IPS-18a (cell line): Measurements from ENCODE around the gene ANGPTL1.

Experiments
- H3K27ac ChIP-seq: one replicate; pipeline ENCODE4 v1.5.1; 2013; ENCODE audit warnings: low read length
- H3K27me3 ChIP-seq: one replicate; pipeline ENCODE4 v1.6.1; 2013; ENCODE audit warnings: mild to moderate bottlenecking, low read length; ENCODE audit not compliant: control insufficient read depth, insufficient read depth
- H3K36me3 ChIP-seq: one replicate; pipeline ENCODE4 v1.6.1; 2013; ENCODE audit warnings: low read depth, low read length; ENCODE audit not compliant: control insufficient read depth
- H3K4me1 ChIP-seq: one replicate; pipeline ENCODE4 v1.6.1; 2013; ENCODE audit warnings: low read depth, low read length; ENCODE audit not compliant: control insufficient read depth
- H3K4me3 ChIP-seq: one replicate; pipeline ENCODE4 v1.5.1; 2013; ENCODE audit warnings: low read length
- H3K9ac ChIP-seq: one replicate; pipeline ENCODE4 v1.6.1; 2013; ENCODE audit warnings: mild to moderate bottlenecking, low read length, moderate library complexity
- H3K9me3 ChIP-seq: one replicate; pipeline ENCODE4 v1.6.1; 2013; ENCODE audit warnings: low read depth, low read length; ENCODE audit not compliant: control insufficient read depth

ANGPTL1 gene

GRCh38 chr1:178886551-178886950 lies 15.7 kb upstream of the ANGPTL1 start:
- no peak overlapping the region for H3K9ac ChIP-seq
- H3K4me3 ChIP-seq: no peak overlapping the region
- H3K4me1 ChIP-seq: no peaks in the 10 kb centered on the region
- H3K27me3 ChIP-seq: no peaks in the 10 kb centered on the region
- no peaks in the 10 kb centered on the region for H3K9me3 ChIP-seq
- H3K36me3 ChIP-seq: peaks cover 24% of the 10 kb centered on the region
- H3K27ac ChIP-seq: no peak overlapping the region

DNA sequence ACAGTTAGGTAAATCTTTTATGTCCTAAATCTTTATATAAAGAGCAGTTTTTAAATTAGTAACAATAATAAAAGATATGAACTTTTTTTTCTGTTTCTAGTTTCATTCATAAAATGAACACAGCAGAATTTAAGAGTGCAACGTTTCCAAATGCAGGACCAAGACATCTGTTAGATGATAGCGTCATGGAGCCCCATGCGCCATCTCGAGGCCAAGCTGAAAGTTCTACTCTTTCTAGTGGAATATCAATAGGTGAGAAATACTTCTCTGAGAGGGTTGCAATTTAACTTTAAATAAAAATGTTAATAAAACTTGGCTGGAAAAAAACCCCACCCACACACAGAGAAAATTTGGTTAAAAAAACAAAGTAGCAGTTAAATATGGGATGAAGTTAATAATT lies 15.0 kb upstream of the ANGPTL1 start:
- Histone ChIP-seq H3K4me3 (no peak overlapping the region), H3K36me3 (peaks cover 20% of the 10 kb centered on the region), H3K9ac (no peak overlapping the region), H3K4me1 (no peaks in the 10 kb centered on the region), H3K27ac (no peak overlapping the region), H3K27me3 (no peaks in the 10 kb centered on the region), H3K9me3 (no peaks in the 10 kb centered on the region)

GRCh38 chr1:178881950-178882349 lies 11.1 kb upstream of the ANGPTL1 start:
- peaks cover 11% of the 10 kb centered on the region for H3K36me3 ChIP-seq
- no peaks in the 10 kb centered on the region for H3K9me3 ChIP-seq
- H3K27ac ChIP-seq: no peak overlapping the region
- H3K27me3 ChIP-seq: no peaks in the 10 kb centered on the region
- no peak overlapping the region for H3K9ac ChIP-seq
- no peaks in the 10 kb centered on the region for H3K4me1 ChIP-seq
- H3K4me3 ChIP-seq: no peak overlapping the region

DNA sequence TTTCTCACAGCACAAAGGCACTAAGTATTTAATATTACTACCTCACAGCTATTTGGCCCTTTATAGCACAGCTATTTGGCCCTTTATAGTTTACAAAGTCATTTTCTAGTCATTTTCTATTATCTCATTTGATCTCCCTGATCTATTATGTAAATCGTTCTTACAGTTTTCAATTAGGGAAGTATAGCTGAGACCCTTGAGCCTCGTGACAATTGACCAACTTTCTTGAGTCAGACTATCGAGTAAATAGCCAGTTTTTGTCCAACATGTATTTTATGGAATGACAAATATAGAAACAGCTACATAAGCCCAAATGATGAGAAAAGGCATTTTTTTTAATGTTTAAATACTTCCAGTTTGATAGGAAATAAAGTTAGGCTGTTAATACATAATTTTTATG lies 7.0 kb upstream of the ANGPTL1 start:
- H3K9ac ChIP-seq: no peak overlapping the region
- no peaks in the 10 kb centered on the region for H3K36me3 ChIP-seq
- H3K4me1 ChIP-seq: no peaks in the 10 kb centered on the region
- no peaks in the 10 kb centered on the region for H3K27me3 ChIP-seq
- no peak overlapping the region for H3K4me3 ChIP-seq
- H3K27ac ChIP-seq: no peak overlapping the region
- H3K9me3 ChIP-seq: no peaks in the 10 kb centered on the region

DNA sequence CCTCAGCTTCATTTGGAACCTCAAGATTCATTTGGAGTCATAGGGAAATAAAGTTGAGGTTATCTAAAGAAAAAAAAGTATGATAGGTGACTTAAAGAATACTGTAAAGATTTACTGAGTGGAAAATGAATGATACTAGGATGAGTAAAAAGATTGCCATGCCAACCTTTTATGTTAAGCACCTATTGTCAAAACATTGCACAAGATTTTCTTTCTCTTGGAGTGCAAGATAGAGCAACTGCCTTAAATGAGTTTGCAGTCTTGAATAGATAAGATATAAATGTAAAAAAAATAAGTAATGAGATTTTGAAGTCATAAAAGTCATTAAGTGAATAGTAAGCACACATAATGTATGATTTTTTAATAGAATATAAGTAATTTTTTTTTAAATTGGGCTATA lies 5.1 kb upstream of the ANGPTL1 start:
- no peak overlapping the region for H3K27ac ChIP-seq
- peaks cover 4% of the 10 kb centered on the region for H3K4me1 ChIP-seq
- H3K36me3 ChIP-seq: no peaks in the 10 kb centered on the region
- H3K9ac ChIP-seq: no peak overlapping the region
- no peaks in the 10 kb centered on the region for H3K9me3 ChIP-seq
- H3K4me3 ChIP-seq: no peak overlapping the region
- H3K27me3 ChIP-seq: no peaks in the 10 kb centered on the region

- H3K9me3 ChIP-seq: no peaks in the 10 kb centered on the region
- no peak overlapping the region for H3K4me3 ChIP-seq
- H3K27ac ChIP-seq: no peak overlapping the region
- H3K27me3 ChIP-seq: no peaks in the 10 kb centered on the region
- no peaks in the 10 kb centered on the region for H3K36me3 ChIP-seq
- no peak overlapping the region for H3K9ac ChIP-seq
- H3K4me1 ChIP-seq: peaks cover 11% of the 10 kb centered on the region
Measured at GRCh38 chr1:178874966-178875365, 4.1 kb upstream of the ANGPTL1 start.

DNA sequence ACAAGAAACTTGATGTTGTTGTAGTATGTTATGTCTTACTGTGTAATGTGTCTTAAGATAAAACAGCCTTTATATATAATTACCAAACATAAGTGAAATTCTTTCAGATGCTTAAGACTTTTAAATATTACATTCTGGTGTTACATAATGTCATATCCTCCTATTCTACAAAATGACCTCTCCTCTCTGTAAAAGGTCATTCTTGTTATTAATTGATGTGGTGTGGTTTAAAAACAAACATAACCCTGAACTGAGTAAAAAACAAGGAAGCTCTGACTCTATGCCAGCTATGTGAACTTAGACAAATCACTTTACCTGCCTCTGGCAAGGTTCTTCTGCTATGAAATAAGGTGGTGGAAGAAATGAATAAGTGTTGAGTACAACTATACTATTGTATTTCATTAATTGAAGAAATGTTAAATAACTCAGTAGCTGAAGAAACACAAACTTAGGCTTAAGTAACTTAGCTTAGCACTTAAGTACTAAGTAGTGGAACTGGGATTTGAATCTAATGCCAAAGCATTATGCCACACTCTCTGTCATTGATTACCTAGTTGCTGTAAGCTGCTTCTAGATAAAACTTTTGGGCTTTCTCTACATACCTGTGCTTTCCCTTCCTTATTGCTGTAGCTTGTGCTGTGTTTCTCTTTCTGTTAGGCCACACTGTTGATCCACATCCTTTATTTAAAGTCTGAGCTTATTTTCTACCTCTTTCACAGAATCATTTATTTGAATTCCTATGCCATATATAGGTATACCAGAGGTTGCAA lies 859 bp upstream of the ANGPTL1 start:
- H3K4me1 ChIP-seq: peaks cover 28% of the 10 kb centered on the region
- no peaks in the 10 kb centered on the region for H3K9me3 ChIP-seq
- peak overlapping the region; percentile 15 for H3K27ac ChIP-seq

GRCh38 chr1:178870221-178870620 lies 656 bp downstream of the ANGPTL1 start:
- Histone ChIP-seq H3K27me3 (no peaks in the 10 kb centered on the region), H3K4me1 (peaks cover 28% of the 10 kb centered on the region), H3K9me3 (no peaks in the 10 kb centered on the region), H3K36me3 (no peaks in the 10 kb centered on the region), H3K27ac (no peak overlapping the region), H3K4me3 (no peak overlapping the region), H3K9ac (no peak overlapping the region)

More for the DNA sequence above, 859 bp upstream of the ANGPTL1 start:
- H3K36me3 ChIP-seq: no peaks in the 10 kb centered on the region
- H3K27me3 ChIP-seq: no peaks in the 10 kb centered on the region
- no peak overlapping the region for H3K4me3 ChIP-seq
- H3K9ac ChIP-seq: no peak overlapping the region

DNA sequence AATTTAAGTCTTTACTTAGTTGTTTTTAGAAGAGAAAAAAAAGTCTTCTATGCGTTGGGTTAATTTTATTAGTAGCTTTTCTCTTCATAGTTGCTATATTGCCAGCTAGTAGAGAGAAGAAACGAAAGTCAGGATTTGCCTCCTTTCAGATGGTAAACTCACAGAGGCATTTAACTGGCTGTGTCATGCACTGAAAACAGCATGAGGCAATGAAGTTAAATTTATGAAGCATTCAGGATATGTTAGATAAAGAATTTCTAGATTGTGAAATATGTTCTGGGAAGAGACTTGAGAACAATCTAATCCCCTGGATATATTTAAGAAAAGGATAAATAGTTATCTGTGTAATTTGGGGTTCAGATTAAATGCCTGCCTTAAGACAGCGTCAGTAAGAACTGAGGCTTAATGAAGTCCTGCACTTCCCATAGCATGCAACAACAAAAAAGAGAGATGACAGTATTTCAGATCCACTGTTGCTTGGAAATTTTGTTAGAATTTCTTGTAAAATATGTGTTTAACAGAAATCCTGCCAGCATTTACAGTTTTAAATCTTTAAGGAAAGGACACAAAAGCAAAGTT lies 1.7 kb downstream of the ANGPTL1 start:
- H3K4me1 ChIP-seq: peaks cover 28% of the 10 kb centered on the region
- peak overlapping the region; percentile 2 for H3K9ac ChIP-seq
- H3K4me3 ChIP-seq: peak overlapping the region; percentile 6
- H3K9me3 ChIP-seq: no peaks in the 10 kb centered on the region
- no peaks in the 10 kb centered on the region for H3K36me3 ChIP-seq
- no peak overlapping the region for H3K27ac ChIP-seq
- H3K27me3 ChIP-seq: no peaks in the 10 kb centered on the region

- no peaks in the 10 kb centered on the region for H3K9me3 ChIP-seq
- H3K27me3 ChIP-seq: no peaks in the 10 kb centered on the region
- no peaks in the 10 kb centered on the region for H3K36me3 ChIP-seq
- peaks cover 28% of the 10 kb centered on the region for H3K4me1 ChIP-seq
- peak overlapping the region; percentile 6 for H3K4me3 ChIP-seq
- no peak overlapping the region for H3K27ac ChIP-seq
- peak overlapping the region; percentile 2 for H3K9ac ChIP-seq
Measured at GRCh38 chr1:178868706-178869105, 2.2 kb downstream of the ANGPTL1 start.

GRCh38 chr1:178867670-178868069 lies 3.2 kb downstream of the ANGPTL1 start:
- Histone ChIP-seq H3K36me3 (no peaks in the 10 kb centered on the region), H3K9me3 (no peaks in the 10 kb centered on the region), H3K4me3 (no peak overlapping the region), H3K27ac (no peak overlapping the region), H3K4me1 (peaks cover 28% of the 10 kb centered on the region), H3K27me3 (no peaks in the 10 kb centered on the region), H3K9ac (no peak overlapping the region)

DNA sequence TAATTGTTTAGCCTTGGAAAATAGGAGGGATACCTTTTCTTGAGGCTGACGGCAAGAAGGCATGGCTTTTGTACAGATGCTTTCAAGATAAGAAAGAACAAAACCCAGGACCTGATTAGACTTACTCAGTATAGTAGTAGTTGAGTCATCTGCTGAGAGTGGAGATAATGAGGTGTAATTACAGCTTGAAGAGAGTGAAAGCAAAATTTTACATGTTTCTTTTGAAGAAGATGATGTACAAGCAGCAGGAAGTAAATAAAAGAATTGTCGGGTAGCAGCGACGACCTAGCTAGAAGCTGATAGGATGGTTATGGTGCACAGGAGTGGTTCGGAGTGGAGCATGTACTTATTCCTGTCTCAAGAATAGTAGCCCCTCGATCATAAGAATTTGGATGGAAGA lies 6.6 kb downstream of the ANGPTL1 start:
- Histone ChIP-seq H3K4me3 (no peak overlapping the region), H3K9me3 (no peaks in the 10 kb centered on the region), H3K9ac (no peak overlapping the region), H3K36me3 (no peaks in the 10 kb centered on the region), H3K4me1 (peaks cover 11% of the 10 kb centered on the region), H3K27ac (no peak overlapping the region), H3K27me3 (no peaks in the 10 kb centered on the region)
